NCI-H2107 (cell line): ENCODE measurements around the gene BFAR.
"Not testable (repeated sequence)": the region's sequence is repeated elsewhere in the genome, so short reads cannot be mapped to it uniquely, and the experiment has no call there.

ENCODE experiments used
- DNase-seq: peaks from one replicate; lab custom pipeline; 2025; lab: John Stamatoyannopoulos, UW

Gene BFAR

DNA sequence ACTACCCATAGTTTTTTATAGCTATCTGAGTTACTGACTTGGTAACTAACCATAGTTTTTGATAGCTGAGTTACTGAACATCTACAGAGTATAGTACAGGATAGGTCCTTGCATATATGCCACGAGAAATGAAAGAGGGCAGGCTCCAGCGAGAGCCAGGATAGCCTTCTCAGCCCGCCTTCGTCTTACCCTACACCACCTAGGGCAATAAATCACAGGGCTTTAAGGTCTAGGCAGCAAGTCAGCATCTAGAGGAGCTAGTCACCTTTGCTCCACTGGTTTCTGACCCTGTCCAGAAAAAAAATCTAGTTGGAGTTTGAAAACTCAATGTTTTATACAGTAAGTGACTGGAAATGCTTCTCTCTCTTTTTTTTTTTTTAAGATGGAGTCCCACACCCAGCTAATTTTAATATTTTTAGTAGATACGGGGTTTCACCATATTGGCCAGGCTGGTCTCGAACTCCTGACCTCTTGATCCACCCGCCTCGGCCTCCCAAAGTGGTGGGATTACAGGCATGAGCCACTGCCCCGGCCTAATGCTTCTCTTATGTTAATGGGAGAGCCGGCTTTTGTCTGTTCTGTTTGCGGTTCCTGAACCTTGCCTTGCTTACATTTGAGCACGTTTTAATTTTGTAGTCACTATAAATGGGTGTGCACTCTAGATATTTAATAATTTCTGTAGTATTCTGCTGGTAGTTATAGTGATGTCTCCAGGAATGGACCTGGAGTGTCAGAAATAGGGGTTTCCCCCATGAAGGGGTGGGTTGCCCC, 2.8 kb downstream of the BFAR start:
- no peak for DNase-seq

DNA sequence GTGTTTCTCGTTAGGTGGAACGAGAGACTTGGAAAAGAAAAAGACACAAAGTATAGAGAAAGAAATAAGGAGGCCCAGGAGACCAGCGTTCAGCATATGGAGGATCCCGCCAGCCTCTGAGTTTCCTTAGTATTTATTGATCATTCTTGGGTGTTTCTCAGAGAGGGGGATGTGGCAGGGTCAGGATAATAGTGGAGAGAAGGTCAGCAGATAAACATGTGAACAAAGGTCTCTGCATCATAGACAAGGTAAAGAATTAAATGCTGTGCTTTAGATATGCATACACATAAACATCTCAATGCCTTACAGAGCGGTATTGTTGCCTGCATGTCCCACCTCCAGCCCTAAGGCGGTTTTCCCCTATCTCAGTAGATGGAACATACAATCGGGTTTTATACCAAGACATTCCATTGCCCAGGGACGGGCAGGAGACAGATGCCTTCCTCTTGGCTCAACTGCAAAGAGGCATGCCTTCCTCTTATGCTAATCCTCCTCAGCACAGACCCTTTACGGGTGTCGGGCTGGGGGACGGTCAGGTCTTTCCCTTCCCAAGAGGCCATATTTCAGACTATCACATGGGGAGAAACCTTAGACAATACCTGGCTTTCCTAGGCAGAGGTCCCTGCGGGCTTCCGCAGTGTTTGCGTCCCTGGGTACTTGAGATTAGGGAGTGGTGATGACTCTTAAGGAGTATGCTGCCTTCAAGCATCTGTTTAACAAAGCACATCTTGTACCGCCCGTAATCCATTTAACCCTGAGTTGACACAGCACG, 3.6 kb downstream of the BFAR start:
- DNase-seq, result not testable (repeated sequence)

DNA sequence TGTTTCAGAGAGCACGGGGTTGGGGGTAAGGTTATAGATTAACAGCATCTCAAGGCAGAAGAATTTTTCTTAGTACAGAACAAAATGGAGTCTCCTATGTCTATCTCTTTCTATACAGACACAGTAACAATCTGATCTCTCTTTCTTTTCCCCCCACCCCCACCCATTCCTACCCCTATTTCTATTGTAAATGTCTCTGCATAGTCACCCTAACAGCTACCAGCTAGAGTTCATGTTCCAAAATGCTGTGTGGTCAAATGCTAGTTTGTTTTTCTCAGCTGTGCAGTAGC, 4.1 kb downstream of the BFAR start:
- DNase-seq, result not testable (repeated sequence)

DNA sequence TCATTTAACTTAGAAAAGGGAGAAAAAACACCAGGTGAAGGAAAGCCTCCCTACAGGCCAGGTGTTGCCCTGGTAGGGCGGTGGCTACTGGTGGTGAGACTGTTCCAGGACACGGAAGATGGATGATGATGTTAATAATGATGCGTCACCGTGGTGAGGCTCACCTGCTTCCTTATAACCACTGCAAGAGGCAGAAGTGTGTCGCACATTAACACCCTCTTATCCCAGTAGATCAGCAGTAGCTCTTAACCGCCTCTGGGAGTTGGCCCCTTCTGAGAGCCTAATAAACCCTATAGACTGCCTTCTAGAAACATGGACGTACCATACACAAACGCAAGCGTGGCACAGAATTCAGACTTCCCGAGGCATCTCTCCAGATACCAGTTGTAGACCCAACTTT, 7.8 kb downstream of the BFAR start:
- no peak for DNase-seq

DNA sequence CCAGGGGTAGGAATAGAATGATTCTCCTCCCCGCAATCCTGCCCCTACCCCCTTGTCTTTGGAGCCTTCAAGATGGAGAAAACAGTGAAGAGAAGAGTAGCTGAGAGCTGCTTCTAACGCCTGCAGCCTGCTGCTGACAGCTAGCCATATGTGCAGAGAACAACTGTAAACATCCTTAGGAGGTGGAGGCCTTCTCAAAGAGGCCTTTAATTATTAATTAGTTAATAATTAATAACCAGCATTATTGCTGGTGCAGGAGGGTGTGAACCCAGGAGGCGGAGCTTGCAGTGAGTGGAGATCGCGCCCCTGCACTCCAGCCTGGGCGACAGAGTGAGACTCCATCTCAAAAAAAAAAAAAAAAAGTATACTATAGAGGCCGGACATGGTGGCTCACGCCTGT, 8.5 kb downstream of the BFAR start:
- no peak for DNase-seq

DNA sequence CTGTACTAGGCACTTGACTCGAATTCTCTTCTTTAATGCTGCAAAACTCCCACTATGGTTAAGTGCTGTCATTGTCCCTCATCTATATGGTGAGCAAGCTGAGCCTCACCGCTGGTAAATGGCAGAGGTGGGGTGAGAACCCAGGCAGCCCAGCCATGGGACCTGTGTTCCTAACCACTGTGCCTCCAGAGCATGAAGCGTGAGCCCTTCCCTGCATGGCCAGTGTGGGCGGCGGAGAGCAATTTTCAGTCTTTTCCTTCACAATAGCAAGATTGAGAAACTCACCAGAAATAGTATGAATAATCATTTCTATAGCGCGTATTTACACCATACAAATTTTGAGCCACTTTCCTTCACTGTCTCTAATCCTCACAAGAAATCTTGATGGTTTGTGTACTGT, 9.2 kb downstream of the BFAR start:
- no peak for DNase-seq

DNA sequence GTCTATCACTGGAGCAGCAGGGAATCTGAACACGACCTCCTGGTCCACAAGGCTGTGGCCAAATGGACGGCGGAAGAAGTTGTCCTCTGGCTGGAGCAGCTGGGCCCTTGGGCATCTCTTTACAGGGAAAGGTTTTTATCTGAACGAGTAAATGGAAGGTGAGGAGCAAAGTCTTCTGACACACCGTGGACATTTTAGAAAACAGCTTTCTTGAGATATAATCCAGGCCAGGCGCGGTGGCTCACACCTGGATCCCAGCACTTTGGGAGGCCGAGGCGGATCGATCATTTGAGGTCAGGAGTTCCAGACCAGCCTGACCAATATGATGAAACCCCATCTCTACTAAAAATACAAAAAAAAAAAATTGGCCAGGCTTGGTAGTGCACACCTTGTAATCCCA, 17.1 kb downstream of the BFAR start:
- no peak for DNase-seq

DNA sequence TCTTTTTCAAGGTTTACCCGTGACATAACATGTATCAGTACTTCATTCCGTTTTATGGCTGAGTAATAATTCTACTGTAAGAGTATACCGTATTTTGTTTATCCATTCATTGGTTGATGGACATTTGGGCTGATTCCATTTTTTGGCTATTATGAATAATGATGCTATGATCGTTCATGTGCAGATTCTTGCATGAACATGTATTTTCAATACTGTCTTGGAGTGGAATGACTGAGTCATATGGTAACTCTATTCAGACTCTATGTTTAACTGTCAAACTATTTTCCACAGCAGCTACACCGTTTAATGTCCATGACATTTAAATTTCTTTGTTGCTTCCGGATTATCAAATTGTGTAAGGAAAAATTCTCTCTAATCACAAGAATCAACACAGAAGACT, 17.9 kb downstream of the BFAR start:
- DNase-seq, result no peak

DNA sequence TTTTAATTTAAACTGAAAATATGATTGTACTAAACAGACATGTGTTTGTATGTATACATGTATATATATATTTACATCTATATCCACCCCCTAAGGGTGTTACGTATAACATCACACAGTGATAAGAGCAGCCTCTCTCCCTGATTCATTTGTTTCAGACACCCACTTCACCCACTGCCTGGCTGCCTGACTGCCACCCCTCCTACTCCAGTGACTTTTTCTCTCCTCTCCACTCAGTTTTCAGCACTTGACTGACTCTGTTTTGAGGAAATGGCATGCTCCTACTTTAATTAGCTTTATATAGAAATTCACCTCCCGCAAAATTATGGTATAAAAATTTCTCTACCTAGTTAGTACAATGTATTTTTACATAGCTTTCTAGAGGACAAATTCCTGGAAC, 20.0 kb downstream of the BFAR start:
- DNase-seq, result no peak

DNA sequence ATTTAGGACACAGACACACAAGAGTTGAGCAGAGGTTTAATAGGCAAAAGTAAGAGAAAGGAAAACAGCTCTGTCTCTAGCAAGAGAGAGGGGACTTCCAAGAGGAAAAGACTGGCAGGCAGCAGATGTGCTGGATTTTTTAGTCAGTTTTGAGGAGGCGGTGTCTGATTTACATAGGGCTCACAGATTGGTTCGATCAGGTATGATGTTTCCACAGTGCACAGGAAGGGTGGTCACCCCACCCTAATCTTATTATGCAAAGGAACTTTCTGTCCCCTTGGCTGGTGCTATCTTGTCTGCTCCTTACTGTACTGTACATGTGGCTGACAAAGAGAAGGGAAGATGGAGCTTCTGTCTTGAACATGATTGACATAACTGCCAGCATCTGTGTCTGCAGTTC, 25.3 kb downstream of the BFAR start:
- DNase-seq, result no peak

DNA sequence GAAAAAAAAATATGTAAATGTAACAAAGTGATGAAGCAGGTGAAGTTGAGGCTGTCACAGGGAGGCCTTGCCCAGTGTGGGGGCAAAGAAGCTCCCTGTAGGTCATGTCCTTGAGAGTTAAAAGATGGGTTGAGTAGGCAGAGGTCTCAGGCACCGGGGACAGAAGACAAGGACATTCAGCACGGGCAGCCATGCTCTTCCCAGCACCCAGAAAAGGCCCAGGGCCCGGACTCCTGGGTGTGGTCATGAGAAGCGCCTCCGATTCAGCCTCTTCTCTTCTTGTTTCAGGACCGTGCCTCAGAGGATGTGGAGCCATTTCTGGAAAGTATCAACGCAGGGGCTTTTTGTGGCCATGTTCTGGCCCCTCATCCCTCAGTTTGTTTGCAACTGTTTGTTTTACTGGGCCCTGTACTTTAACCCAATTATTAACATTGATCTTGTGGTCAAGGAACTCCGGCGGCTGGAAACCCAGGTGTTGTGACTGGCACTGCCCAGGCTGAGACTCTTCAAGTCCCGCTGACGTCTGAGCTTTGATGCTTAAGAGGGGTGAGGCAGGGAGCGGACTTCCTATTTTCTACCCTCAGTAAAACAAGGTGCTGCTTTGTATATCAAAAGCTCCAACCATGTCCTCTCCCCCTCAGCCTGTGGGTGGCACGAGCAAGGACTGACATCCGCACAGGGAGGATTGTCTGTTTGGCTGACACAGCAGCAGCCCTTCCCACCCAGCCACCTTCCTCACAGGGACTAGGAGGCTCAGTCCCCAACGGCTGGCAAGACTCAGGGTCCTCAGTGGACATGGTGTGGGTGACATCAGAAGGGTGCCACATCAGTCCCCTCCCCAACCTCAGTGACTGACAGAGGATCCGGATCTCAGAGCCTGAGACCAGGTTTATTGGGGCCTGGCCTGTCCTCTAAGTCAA, 34.9 kb downstream of the BFAR start:
- DNase-seq, result no peak

DNA sequence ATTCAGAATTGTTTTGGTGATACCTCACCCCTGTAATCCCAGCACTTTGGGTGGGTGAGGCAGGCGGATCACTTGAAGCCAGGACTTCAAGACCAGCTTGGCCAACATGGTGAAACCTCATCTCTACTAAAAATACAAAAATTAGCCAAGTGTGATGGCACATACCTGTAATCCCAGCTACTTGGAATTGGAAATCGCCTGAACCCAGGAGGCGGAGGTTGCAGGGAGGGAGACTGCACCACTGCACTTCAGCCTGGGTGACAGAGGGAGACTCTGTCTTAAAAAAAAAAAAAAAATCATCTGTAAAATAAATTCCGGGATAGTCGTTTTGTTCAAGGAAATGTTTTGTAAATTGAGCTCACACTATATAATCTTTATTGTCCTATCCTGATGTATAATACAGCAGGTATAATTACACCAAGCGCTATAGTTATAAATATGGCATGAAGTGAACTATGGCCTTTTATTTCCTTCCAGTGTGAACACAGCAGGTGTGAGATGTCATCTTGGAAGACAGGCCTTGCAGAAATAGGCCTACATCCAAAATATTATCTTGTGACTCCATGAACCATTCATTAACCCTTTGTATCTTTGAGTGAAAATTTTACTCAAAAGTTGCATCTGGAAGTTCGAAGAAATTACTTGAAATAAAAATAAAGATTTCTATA, 35.9 kb downstream of the BFAR start:
- DNase-seq, result no peak

DNA sequence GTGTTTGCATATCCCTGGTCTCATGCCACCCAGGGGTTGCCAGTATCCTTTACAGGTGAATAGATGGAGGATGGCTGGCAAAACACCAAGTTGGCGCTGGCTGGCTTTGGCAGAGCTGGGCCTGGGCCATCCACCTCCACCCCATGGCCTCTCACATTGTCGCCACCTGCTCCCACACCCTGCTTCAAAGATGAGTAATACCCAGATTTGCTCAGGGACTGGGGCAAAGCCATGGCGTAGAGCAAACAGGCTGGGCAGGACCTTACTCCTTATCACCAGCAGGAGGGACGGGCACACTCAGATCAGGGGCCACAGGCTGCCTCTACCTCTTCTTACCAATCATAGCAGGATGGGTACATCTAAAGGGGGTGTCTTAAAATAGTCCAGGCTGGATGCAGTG, 37.0 kb downstream of the BFAR start:
- no peak for DNase-seq

DNA sequence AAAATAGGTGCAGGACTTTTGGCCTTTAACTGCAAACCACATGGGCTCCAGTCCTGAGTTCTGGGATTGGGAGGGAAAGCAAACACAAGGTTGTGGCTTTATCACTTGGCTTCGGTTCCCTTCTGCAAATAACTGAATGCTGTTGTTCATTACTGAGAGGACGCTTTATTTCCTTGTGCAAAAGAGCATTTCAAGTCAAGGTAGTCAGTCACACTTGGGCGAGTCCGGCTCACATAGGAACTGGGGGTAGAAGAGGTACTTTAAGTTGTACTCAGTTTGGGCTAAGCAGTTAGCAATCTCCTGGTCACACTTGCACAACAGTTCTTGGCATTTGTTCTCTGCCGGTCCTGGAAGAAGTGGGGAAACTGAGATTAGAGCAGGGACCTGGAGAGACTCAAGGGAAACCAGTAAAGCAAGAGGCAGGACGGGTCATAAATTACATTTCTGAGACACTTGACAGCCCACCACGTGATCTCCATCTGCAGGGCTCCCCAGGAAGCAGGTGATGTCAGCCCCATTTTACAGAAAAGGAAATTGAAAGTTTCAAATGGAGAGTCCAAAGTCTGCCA, 39.7 kb downstream of the BFAR start:
- DNase-seq, result no peak

DNA sequence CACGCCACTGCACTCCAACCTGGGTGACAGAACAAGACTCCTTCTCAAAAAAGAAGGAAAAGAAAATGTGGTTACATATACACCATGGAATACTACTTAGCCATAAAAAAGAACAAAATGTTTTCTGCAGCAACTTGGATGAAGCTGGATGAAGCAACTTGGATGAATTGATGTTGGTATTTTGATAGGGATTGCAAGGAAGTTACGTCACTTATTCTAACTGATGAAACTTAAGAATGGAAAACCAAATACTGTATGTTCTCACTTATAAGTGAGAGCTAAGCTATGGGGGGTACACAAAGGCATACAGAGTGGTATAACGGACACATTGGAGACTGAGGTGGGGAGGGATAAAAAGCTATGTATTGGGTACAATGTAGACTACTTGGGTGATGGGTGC, 43.9 kb downstream of the BFAR start:
- no peak for DNase-seq

DNA sequence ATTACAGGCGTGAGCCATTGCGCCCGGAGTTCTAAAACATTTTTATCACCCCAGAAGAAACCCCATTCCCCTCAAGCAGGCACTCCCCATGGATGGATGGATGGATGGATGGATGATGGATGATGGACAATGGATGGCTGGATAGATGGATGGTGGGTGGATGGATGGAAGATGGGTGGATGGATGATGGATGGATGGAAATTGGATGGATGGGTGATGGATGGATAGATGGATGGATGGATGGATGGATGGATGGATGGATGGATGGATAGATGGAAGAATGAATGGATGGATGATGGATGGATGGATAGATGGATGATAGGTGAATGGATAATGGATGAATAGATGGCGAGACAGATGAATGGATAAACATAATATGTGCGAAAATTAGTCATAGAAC, 44.9 kb downstream of the BFAR start:
- no peak for DNase-seq

DNA sequence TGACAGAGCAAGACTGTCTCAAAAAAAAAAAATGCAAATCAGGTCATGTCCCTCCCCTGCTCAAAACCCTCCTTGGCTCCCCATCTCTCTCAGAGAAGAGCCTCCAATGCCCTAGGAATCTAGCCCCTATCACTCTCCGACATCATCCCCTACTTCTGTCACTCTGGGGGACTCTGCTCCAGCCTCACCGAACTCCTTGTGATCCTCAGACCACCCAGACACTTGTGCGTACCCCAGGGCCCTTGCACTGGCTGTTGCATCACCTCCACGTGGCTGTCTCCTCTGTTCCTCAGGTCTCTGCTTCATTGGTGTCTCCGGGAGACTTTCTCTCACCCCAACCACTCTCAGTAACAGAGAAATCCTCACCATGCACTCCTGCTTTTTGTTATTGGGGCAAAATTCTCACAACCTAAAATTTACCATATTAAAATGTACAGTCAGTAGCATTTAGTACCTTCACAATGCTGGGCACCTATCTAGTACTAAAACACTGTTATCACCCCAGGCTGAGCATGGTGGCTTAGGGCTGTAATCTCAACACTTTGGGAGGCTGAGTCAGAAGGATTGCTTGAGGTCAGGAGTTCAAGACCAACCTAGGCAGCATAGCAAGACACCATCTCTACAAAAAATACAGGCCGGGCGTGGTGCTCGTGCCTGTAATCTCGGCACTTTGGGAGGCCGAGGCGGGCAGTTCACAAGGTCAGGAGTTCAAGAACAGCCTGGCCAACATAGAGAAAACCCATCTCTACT, 46.2 kb downstream of the BFAR start:
- DNase-seq, result no peak

DNA sequence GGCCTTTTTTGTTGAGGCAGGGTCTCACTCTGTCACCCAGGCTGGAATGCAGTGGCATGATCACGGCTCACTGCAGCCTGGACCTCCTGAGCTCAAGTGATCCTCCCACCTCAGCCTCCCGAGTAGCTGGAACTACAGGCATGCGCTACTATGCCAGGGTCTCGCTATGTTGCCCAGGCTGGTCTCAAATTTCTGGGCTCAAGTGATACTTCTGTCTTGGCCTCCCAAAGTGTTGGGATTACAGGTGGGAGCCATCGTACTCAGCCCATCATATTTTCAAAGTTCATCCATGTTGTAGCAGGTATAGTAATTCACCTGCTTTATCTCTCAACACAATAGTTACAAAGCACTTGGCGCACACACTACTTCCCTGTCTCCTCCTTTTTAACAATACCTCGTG, 47.6 kb downstream of the BFAR start:
- not testable (repeated sequence) for DNase-seq

DNA sequence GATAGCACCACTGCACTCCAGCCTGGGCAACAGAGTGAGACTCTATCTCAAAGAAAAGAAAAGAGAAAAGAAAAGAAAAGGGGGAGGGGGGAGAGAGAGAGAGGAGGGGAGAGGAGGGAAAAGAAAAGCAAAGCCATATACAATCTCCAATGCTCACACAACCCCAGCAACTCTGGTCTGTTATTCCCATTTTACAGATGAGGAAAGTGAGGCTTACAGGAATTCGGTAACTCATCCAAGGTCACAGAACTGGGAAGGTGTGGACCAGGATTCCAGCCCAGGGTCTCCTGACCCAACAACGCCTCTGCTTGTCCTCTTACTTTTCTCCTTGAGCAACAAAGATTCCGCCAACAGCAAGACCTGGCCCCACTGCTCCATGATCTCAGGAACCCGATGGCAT, 48.4 kb downstream of the BFAR start:
- DNase-seq, result no peak

DNA sequence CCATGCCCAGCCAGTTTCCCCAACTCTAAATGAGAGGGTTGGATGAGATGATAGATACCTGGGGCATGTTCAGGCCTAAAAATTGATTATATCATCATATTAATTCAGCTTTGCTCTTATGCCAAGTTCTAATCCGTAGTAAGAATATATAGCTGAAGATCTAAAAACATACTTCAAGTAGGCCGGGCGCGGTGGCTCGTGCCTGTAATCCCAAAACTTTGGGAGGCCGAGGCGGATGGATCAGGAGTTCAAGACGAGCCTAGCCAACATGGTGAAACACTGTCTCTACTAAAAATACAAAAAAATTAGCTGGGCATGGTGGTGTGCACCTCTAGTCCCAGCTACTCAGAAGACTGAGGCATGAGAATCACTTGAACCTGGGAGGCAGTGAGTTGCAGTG, 49.4 kb downstream of the BFAR start:
- no peak for DNase-seq
